ENCODE measurements around the gene MBOAT1.
"Not testable (repeated sequence)": the region's sequence is repeated elsewhere in the genome, so short reads cannot be mapped to it uniquely, and the experiment has no call there.

The MBOAT1 gene

GRCh38 chr6:20202324-20202658 lies 10.0 kb downstream of the MBOAT1 start:
- no peak overlapping the region for H3K27ac Mint-ChIP-seq
- H3K4me3 Mint-ChIP-seq, result no peak overlapping the region
- no peaks in the 10 kb centered on the region for H3K9me3 Mint-ChIP-seq
- ATAC-seq (replicated peaks), result no peak
- peaks cover 14 to 16% of the 10 kb centered on the region in 2 donors for H3K4me1 Mint-ChIP-seq
- DNase-seq, result no peak
- H3K27me3 Mint-ChIP-seq, result no peaks in the 10 kb centered on the region
- no peaks in the 10 kb centered on the region for H3K36me3 Mint-ChIP-seq

GRCh38 chr6:20200761-20201630 lies 11.3 kb downstream of the MBOAT1 start:
- Mint-ChIP-seq H3K27ac (no peak overlapping the region), H3K36me3 (no peaks in the 10 kb centered on the region), H3K4me1 (peaks cover 1 to 7% of the 10 kb centered on the region in 2 donors), H3K9me3 (no peaks in the 10 kb centered on the region), H3K4me3 (no peak overlapping the region), H3K27me3 (no peaks in the 10 kb centered on the region)
- DNase-seq (no peak), ATAC-seq (replicated peaks) (no peak)

GRCh38 chr6:20198775-20199174 lies 13.5 kb downstream of the MBOAT1 start:
- H3K36me3 Mint-ChIP-seq, result no peaks in the 10 kb centered on the region
- peaks cover 0 to 2% of the 10 kb centered on the region in 2 donors for H3K4me1 Mint-ChIP-seq
- H3K4me3 Mint-ChIP-seq, result no peak overlapping the region
- ATAC-seq (replicated peaks) (no peak), DNase-seq (no peak)
- no peak overlapping the region for H3K27ac Mint-ChIP-seq
- H3K9me3 Mint-ChIP-seq, result no peaks in the 10 kb centered on the region
- H3K27me3 Mint-ChIP-seq, result no peaks in the 10 kb centered on the region

DNA sequence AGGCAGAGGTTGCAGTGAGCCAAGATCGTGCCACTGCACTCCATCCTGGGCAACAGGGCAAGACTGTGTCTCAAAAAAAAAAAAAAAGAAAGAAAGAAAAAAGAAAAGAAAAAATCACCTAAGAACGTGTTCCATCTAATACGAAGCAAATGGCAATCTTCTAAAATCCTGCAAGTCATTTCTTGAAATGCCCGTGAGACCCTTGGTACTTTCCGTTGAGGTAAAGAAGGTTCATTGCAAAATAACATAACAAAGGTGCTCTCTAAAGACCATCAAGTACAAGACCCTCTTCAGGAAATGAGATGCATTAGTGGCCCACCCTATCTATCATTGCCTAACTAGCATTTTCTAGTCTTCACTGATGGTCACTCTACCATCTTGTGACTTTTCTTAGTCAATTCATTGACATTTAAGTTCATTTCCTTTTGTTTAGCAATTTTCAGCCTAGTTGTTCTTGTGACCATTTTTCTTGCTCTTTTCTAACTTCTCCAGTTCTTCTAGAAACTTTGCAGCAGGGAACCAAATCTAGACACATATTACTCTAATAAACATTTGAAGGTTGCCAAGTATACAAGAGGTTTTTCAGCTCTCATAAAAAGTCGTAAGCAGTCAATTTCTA lies 14.0 kb downstream of the MBOAT1 start:
- Mint-ChIP-seq H3K27me3 (no peaks in the 10 kb centered on the region), H3K9me3 (no peaks in the 10 kb centered on the region), H3K4me3 (no peak overlapping the region), H3K4me1 (peaks cover 0 to 2% of the 10 kb centered on the region in 2 donors), H3K36me3 (no peaks in the 10 kb centered on the region), H3K27ac (no peak overlapping the region)
- DNase-seq (no peak), ATAC-seq (replicated peaks) (no peak)

- peaks cover 0 to 2% of the 10 kb centered on the region in 2 donors for H3K4me1 Mint-ChIP-seq
- DNase-seq (no peak), ATAC-seq (replicated peaks) (no peak)
- no peaks in the 10 kb centered on the region for H3K9me3 Mint-ChIP-seq
- H3K36me3 Mint-ChIP-seq, result no peaks in the 10 kb centered on the region
- no peaks in the 10 kb centered on the region for H3K27me3 Mint-ChIP-seq
- no peak overlapping the region for H3K4me3 Mint-ChIP-seq
- H3K27ac Mint-ChIP-seq, result no peak overlapping the region
These were observed 15.0 kb downstream of the MBOAT1 start for GRCh38 chr6:20197251-20197650.

- DNase-seq, result no peak
- peaks cover 3 to 4% of the 10 kb centered on the region in 2 donors for H3K9me3 Mint-ChIP-seq
These were observed 19.6 kb downstream of the MBOAT1 start for GRCh38 chr6:20192625-20193024.

DNA sequence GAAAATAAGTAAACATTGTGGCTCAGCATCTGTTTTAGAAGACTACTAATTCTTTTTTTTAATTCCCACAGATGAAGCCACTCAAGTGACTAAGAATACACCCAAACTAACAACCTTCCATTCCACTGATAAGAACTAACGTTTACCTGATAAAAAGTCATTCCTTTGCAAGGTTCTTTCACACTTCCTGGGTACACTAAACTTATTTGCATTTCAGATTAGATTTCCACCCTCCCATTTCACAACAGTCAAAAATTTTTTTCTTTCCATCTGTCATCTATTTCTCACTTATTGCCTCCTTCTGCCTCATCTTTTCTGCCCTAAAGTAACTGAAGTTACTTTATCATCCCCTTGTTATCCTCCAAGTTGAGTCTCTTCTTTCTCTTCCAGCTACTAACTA lies 20.3 kb downstream of the MBOAT1 start:
- H3K9me3 Mint-ChIP-seq, result peaks cover 3 to 4% of the 10 kb centered on the region in 2 donors
- H3K4me3 Mint-ChIP-seq, result no peak overlapping the region
- H3K27ac Mint-ChIP-seq, result no peak overlapping the region
- DNase-seq (no peak), ATAC-seq (replicated peaks) (no peak)
- no peaks in the 10 kb centered on the region for H3K27me3 Mint-ChIP-seq
- H3K4me1 Mint-ChIP-seq, result no peaks in the 10 kb centered on the region
- no peaks in the 10 kb centered on the region for H3K36me3 Mint-ChIP-seq

More at GRCh38 chr6:20192625-20193024, 19.6 kb downstream of the MBOAT1 start:
- Mint-ChIP-seq H3K4me1 (no peaks in the 10 kb centered on the region), H3K27ac (no peak overlapping the region), H3K27me3 (no peaks in the 10 kb centered on the region), H3K4me3 (no peak overlapping the region), H3K36me3 (no peaks in the 10 kb centered on the region)
- no peak for ATAC-seq (replicated peaks)

GRCh38 chr6:20188630-20189075 lies 23.6 kb downstream of the MBOAT1 start:
- H3K27me3 Mint-ChIP-seq, result no peaks in the 10 kb centered on the region
- H3K27ac Mint-ChIP-seq, result no peak overlapping the region
- no peaks in the 10 kb centered on the region for H3K4me1 Mint-ChIP-seq
- ATAC-seq (replicated peaks) (peak; percentile 38 to 41), DNase-seq (no peak)
- H3K9me3 Mint-ChIP-seq, result peaks cover 8 to 9% of the 10 kb centered on the region in 2 donors
- no peak overlapping the region for H3K4me3 Mint-ChIP-seq
- H3K36me3 Mint-ChIP-seq, result peaks cover 0 to 6% of the 10 kb centered on the region in 2 donors

DNA sequence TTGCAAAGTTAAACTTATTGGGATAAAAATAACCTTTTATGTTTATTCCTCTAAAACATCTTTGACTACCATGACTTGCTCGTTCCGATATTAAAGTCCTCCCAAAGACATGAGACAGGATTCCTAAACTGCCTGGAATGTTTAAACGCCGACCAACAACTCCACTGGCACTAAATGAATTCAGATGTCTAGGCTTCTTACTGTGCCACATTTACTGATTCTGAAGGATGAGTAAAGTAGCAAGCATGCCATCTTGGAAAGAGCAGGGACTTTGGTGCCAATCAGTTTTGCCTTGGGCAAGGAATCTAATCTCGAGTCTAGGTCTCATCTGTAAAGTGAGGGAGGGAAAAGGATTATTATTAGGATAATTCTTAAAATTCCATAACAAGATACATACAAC lies 25.3 kb downstream of the MBOAT1 start:
- Mint-ChIP-seq H3K27me3 (no peaks in the 10 kb centered on the region), H3K4me3 (no peak overlapping the region), H3K27ac (no peak overlapping the region), H3K4me1 (no peaks in the 10 kb centered on the region), H3K9me3 (peaks cover 10 to 20% of the 10 kb centered on the region in 2 donors), H3K36me3 (peaks cover 0 to 16% of the 10 kb centered on the region in 2 donors)
- no peak for DNase-seq
- no peak for ATAC-seq (replicated peaks)

DNA sequence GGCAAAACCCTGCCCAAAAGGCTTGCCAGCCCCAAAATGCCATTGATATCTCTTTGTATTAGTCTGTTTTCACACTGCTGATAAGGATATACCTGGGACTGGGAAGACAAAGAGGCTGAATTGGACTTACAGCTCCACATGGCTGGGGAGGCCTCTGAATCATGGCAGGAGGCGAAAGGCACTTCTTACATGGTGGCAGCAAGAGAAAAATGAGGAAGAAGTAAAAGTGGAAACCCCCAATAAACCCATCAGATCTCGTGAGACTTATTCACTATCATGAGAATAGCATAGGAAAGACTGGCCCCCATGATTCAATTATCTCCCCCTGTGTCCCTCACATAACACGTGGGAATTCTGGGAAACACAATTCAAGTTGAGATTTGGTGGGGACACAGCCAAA lies 28.6 kb downstream of the MBOAT1 start:
- Mint-ChIP-seq H3K4me1 (peaks cover 0 to 2% of the 10 kb centered on the region in 2 donors), H3K9me3 (peaks cover 9 to 15% of the 10 kb centered on the region in 2 donors), H3K4me3 (no peak overlapping the region), H3K36me3 (peaks cover 1 to 16% of the 10 kb centered on the region in 2 donors), H3K27ac (no peak overlapping the region), H3K27me3 (no peaks in the 10 kb centered on the region)
- DNase-seq (no peak), ATAC-seq (replicated peaks) (no peak)

DNA sequence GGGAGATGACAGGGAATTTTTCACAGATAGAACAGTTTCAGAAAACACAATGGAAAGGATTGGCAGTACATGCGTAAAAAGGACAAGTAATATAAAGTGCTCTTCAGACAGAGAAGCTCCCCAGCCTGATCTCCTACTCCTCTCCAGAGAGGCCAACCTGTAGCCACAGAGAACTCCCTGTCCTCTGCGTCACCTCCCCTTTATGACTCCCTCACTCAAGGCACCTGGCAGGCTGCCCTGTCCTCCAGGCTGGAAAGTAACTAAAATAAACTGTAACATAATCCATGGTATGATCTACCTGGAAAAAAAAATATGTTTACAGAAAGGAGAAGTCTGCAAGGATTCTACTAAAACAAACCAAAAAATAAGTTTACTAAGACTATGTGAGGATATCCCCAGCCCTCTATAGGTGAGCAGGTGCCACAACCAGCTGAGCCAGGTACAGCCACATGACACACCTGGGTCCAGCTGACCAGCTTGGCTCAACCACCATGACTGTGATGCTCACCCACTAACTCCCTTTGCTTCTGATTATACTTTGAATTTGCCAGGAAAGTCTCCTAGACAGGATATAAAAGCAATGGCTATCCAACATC lies 29.2 kb downstream of the MBOAT1 start:
- Mint-ChIP-seq H3K9me3 (peaks cover 9 to 15% of the 10 kb centered on the region in 2 donors), H3K4me1 (peaks cover 0 to 2% of the 10 kb centered on the region in 2 donors), H3K27ac (no peak overlapping the region), H3K27me3 (no peaks in the 10 kb centered on the region), H3K4me3 (no peak overlapping the region), H3K36me3 (peaks cover 1 to 16% of the 10 kb centered on the region in 2 donors)
- ATAC-seq (replicated peaks) (no peak), DNase-seq (no peak)

GRCh38 chr6:20182069-20182468 lies 30.2 kb downstream of the MBOAT1 start:
- Mint-ChIP-seq H3K27me3 (peaks cover 0 to 3% of the 10 kb centered on the region in 2 donors), H3K4me3 (no peak overlapping the region)
- ATAC-seq (replicated peaks), result no peak

GRCh38 chr6:20180935-20181334 lies 31.3 kb downstream of the MBOAT1 start:
- ATAC-seq (replicated peaks) (no peak), DNase-seq (peak; percentile 0)
- Mint-ChIP-seq H3K4me1 (peaks cover 0 to 2% of the 10 kb centered on the region in 2 donors), H3K4me3 (no peak overlapping the region), H3K27me3 (peaks cover 0 to 3% of the 10 kb centered on the region in 2 donors), H3K27ac (no peak overlapping the region), H3K36me3 (peaks cover 1 to 12% of the 10 kb centered on the region in 2 donors), H3K9me3 (peaks cover 9 to 15% of the 10 kb centered on the region in 2 donors)

More at GRCh38 chr6:20182069-20182468, 30.2 kb downstream of the MBOAT1 start:
- no peak for DNase-seq
- Mint-ChIP-seq H3K27ac (no peak overlapping the region), H3K9me3 (peaks cover 9 to 15% of the 10 kb centered on the region in 2 donors), H3K36me3 (peaks cover 1 to 16% of the 10 kb centered on the region in 2 donors), H3K4me1 (peaks cover 0 to 2% of the 10 kb centered on the region in 2 donors)

DNA sequence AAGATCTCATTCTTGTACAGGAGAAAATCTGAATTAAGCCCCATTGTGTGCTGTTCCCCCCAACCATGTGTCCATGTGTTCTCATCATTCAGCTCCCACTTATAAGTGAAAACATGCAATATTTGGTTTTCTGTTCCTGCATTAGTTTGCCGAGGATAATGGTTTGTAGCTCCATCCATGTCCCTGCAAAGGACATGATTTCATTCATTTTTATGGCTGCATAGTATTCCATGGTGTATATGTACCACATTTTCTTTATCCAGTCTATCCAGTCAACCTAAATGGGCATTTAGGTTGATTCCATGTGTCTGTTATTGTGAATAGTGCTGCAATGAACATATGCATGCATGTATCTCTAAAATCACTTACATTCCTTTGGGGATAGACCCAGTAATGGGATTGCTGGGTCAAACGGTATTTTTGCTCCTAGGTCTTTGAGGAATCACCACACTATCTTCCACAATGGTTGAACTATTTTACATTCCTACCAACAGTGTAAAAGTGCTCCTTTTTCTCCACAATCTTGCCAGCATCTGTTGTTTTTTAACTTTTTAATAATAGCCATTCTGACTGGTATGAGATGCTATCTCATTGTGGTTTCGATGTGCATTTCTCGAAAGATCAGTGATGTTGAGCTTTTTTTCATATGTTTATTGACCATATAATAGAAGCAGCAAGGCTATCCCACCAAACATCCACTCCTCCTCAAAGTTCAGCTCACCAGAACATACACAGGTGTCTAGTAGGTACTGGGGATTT lies 32.8 kb downstream of the MBOAT1 start:
- H3K36me3 Mint-ChIP-seq, result peaks cover 1 to 12% of the 10 kb centered on the region in 2 donors

More for the DNA sequence above, 32.8 kb downstream of the MBOAT1 start:
- ATAC-seq (replicated peaks); H3K27ac Mint-ChIP-seq; H3K27me3 Mint-ChIP-seq; DNase-seq; H3K4me1 Mint-ChIP-seq; H3K4me3 Mint-ChIP-seq: not testable (repeated sequence)
- peaks cover 9 to 15% of the 10 kb centered on the region in 2 donors for H3K9me3 Mint-ChIP-seq

Measured in stimulated activated naive B cell treated with anti-CD40 and anti-IgM and Interleukin-4, amounts not matched to agents 10 μg/mL and 1 μg/mL and 100 μg/mL, for 72 hours (primary cell).